Kidney epithelial cell (primary cell): Measurements from ENCODE around the gene TOP3A. TPM values are rescaled to one million over a fixed set of nuclear protein-coding genes. Genes with fewer than 3 reads are reported as not detected.
A peak's percentile ranks its signal among the peaks of the same experiment; 100 is the strongest.

ENCODE experiments used
- DNase-seq: peaks from one replicate; pipeline ENCODE4 v3.0.0-alpha.2; 2010; ENCODE audit warnings: low read depth
- H3K27me3 ChIP-seq: 2 replicates; pipeline ENCODE4 v1.6.0; 2011; ENCODE audit warnings: low read length; ENCODE audit not compliant: control insufficient read depth, insufficient read depth
- H3K36me3 ChIP-seq: 2 replicates; pipeline ENCODE4 v1.5.1; 2011; ENCODE audit warnings: low read length; ENCODE audit not compliant: control insufficient read depth, insufficient read depth
- H3K4me3 ChIP-seq: 2 replicates; pipeline ENCODE4 v1.5.1; 2011; ENCODE audit warnings: low read depth, mild to moderate bottlenecking, control low read depth, low read length
- total RNA-seq: library from RNA; depleted of rRNA; stranded (reverse); fragments of >200 nt; gene quantifications from 2 replicates; pipeline ENCODE4 v1.2.3, GENCODE V29; 2015
- TF ChIP-seq, protein P1 (sequence below): IDR thresholded peaks from 2 replicates; pipeline ENCODE4 v1.5.1; 2011; ENCODE audit warnings: mild to moderate bottlenecking, moderate library complexity, low read length, control low read depth, inconsistent platforms; ENCODE audit not compliant: insufficient read depth, poor library complexity, severe bottlenecking

TOP3A gene
- total RNA-seq, 1 donor from 2014 or later, result 35.6 TPM

DNA sequence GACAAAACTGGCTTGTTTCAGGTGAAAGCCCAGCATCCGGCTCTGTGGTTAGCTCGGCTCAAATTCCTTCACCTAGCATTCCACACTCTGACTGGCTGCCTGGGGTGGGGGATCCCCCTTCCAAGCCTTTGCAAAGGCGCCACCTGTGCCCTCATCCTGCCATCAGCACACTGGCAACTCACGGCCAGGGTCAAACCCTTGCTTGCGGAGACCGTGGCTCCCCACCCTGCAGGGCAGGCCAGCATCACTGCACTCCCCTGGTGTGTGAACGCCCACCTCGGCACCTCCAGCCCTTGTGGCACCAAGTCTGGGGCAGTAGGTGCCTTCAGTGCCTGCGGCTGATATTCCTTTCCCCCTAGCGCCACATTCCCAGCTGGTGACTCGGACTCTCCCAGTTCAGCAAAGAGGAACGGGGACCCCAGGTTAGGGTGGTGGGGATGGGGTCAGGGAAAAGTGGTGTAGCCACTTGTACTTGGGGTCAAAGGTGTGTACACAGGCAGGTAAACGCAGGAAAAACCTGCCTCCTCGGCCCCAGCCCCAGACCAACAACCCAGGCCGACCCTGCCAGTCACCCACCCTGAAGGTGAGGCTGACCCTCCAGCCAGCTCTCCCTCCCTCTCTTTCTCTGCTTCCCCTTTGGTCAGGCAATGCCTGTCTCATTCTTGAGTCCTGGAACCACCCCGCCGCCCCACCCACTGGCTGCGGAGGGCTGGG is 57.4 kb downstream of the TOP3A start:
- Histone ChIP-seq H3K36me3 (peaks cover 4% of the 10 kb centered on the region), H3K27me3 (no peaks in the 10 kb centered on the region), H3K4me3 (peak overlapping the region; percentile 86)
- no peak for DNase-seq
- TF ChIP-seq, protein P1, sequence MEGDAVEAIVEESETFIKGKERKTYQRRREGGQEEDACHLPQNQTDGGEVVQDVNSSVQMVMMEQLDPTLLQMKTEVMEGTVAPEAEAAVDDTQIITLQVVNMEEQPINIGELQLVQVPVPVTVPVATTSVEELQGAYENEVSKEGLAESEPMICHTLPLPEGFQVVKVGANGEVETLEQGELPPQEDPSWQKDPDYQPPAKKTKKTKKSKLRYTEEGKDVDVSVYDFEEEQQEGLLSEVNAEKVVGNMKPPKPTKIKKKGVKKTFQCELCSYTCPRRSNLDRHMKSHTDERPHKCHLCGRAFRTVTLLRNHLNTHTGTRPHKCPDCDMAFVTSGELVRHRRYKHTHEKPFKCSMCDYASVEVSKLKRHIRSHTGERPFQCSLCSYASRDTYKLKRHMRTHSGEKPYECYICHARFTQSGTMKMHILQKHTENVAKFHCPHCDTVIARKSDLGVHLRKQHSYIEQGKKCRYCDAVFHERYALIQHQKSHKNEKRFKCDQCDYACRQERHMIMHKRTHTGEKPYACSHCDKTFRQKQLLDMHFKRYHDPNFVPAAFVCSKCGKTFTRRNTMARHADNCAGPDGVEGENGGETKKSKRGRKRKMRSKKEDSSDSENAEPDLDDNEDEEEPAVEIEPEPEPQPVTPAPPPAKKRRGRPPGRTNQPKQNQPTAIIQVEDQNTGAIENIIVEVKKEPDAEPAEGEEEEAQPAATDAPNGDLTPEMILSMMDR, result no peak

DNA sequence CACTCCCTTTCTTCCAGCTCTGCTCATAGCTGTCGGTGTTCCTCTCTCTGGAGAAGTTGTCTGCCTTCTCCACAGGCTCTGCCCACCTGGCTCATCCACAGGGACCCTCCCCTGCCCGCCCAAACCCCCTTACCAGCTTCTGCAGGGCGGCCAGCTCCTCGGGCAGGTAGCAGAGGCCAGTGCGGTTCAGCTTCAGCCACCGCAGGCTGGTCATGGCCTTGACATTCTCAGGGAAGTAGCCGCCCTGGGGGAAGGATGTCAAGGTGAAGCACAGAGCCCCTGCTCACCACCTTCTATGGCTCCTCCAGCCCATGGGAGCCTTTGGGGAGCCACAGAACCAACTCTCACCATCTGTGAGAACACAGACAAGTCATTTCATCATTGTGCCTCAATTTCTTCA is 58.0 kb downstream of the TOP3A start:
- Histone ChIP-seq H3K27me3 (no peaks in the 10 kb centered on the region), H3K36me3 (peaks cover 4% of the 10 kb centered on the region), H3K4me3 (no peak overlapping the region)
- TF ChIP-seq, protein P1, result no peak
- no peak for DNase-seq

DNA sequence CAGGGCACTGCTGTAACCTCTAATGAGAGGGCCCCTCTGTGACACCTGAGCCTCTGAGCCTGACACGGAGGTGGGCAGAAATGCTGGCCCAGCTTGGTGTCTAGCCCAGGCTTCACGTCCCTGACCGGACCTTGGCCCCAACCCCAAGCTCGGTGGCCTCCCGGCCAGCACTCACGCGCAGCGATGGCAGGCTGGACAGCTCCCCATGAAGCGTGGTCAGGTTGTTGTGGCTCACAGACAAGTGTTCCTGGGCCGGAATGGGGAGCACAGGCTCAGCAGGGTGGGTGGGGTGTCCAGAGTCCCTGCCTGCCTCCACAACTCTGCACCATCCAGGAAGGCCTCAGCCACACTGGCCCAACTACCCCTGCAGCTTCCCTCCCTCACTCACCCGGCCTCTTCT is 58.4 kb downstream of the TOP3A start:
- H3K4me3 ChIP-seq, result no peak overlapping the region
- TF ChIP-seq, protein P1, result no peak
- no peaks in the 10 kb centered on the region for H3K27me3 ChIP-seq
- H3K36me3 ChIP-seq, result peaks cover 4% of the 10 kb centered on the region
- DNase-seq, result no peak

DNA sequence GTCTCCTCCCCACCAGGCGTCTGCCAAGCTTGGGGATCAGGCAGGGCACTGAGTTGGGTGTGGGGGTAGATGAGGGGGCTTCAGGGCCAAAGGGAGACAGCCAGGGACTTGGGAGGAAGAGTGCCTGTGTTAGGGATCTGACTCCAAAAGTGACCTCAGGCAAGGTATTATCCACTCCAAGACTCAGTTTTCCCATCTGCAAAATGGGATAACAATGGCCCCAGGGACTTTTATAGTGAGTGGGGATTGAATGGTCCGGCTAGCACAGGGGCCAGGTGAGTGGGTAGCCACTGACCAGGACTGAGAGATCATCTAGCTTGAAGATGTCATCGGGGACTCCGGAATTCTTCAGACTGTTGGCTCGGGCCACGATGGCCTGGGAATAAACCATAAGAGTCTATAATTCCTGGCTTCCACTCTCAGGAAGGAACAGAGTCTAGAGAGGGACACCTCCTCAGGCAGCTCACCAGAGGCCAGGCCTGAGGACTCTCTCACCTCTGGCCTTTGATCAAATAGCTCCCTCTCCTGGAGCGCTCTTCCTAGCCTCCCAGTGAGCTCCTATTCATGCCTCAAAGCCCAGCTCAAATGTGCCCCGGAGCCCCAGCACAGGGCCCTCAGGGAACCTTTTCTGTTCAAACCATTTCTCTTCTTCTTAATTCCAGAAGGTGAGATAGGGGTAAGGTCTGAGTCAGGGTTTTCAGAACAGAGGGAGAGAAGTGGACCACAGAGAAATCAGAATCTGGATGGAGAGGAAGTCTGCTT is 59.7 kb downstream of the TOP3A start:
- TF ChIP-seq, protein P1, result no peak
- Histone ChIP-seq H3K36me3 (peaks cover 7% of the 10 kb centered on the region), H3K4me3 (no peak overlapping the region), H3K27me3 (no peaks in the 10 kb centered on the region)
- DNase-seq, result no peak

DNA sequence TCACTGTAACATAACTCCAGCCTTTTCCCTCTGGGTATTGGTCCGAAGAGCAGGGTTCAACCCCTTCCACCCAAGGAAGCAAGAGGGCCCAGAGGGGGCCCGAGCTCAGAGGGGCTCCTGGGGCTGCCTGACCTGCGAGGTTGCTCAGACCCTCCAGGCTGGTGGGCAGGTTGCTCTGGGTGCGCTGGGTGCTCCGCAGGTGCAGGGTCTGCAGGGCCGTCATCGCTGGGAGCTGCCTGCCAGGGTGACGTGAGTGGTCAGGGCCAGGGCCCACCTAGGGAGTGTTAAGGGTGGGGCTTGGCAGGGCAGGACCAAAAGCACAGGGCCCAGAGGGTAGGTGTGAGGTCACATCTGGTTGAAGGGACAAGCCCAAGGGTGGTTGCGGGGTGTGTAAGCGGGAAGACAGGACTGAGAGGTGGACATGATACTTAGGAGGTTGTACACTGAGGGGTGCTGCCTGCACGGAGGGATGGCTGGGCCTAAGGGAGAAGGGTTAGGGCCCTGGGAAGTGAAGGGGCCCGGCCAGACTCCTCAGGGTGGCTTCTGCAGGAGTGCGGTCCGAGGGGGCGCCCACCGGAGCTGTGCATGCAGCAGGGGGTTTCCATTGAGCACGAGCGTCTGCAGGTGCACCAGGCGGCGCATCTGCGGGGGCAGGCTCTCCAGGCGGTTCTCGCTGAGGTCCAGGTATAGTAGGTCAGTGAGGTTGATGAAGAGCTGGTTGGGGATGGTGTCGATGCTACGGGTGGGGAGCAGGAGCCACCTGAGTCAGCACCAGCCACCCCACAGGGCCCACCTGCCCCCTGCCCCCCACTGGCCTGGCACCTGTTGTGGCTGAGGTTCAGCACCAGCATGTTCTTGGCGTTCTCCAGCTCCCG is 60.6 kb downstream of the TOP3A start:
- TF ChIP-seq, protein P1, result no peak
- H3K4me3 ChIP-seq, result no peak overlapping the region
- peaks cover 8% of the 10 kb centered on the region for H3K36me3 ChIP-seq
- no peaks in the 10 kb centered on the region for H3K27me3 ChIP-seq
- DNase-seq, result no peak
